ENCODE measurements around the gene LTBP4. TPM values are rescaled to one million over a fixed set of nuclear protein-coding genes. Genes with fewer than 3 reads are reported as not detected.
"Not testable (repeated sequence)": the region's sequence is repeated elsewhere in the genome, so short reads cannot be mapped to it uniquely, and the experiment has no call there.

The LTBP4 gene
- total RNA-seq, 1 donor from 2014 or later, result 41.6 TPM

DNA sequence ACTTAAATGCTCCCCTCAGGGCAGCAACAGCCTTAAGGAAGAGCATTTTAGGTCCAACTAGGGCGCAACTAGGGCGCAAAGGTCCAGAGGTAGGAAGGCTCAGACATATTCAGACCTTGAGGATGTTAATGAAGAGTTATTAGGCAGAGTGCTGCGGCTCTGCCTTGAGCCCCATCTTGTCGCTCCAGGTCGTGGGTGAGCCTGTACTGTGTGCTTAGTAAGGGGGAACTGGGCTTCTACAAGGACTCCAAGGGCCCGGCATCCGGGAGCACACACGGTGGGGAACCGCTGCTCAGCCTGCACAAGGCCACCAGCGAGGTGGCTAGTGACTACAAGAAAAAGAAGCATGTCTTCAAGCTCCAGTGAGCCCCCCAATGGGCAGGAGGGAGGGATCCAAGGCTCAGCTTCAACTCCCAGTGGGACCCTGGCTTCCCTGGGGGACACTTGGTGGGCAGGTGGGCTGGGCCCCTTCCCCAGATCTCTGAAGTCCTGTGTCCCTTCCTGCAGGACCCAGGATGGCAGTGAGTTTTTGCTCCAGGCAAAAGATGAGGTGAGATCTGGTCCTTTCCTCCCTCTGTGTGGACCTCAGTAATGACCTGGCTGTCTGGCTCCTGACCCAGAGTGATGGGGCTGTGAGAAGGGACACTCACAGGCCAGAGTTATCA lies 29.2 kb upstream of the LTBP4 start:
- ATAC-seq, result no peak
- no peak for DNase-seq (ENCODE audit: low spot score)

- DNase-seq (ENCODE audit: low spot score) (no peak), ATAC-seq (no peak)
These were observed 25.8 kb upstream of the LTBP4 start for GRCh38 chr19:40575326-40575725.

DNA sequence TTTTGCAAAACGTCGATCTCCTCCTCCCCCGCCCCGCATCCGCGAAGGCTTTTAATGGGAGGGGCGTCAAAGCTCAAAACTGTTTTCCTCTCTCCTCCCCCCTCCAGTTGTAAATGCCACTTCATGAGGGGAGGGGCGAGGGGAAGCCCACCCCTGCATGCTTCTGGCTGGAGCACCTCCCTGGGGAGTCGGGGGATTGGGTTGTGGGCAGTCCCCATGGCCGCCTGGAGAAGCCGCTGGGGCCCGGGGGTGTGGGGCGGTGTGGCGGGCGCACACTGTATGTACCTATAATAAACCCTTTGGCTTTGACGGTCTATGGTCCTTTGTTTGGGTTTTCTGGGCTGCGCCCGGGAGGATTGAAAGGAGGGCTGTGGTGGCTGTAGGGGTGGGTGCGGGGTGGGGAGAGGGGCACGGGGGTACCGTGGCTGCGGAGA lies 25.0 kb upstream of the LTBP4 start:
- no peak for DNase-seq (ENCODE audit: low spot score)
- no peak for ATAC-seq

- peak; percentile 95 for DNase-seq (ENCODE audit: low spot score)
- ATAC-seq, result peak; percentile 99
These were observed 24.4 kb upstream of the LTBP4 start, which contains the start of gene SHKBP1 for GRCh38 chr19:40576585-40577451. Gene SHKBP1 (plus strand): TSS chr19:40576873. CDS start chr19:40576900, 27 bp downstream.

- ATAC-seq (no peak), DNase-seq (ENCODE audit: low spot score) (no peak)
These were observed 22.7 kb upstream of the LTBP4 start for GRCh38 chr19:40578442-40578908.

DNA sequence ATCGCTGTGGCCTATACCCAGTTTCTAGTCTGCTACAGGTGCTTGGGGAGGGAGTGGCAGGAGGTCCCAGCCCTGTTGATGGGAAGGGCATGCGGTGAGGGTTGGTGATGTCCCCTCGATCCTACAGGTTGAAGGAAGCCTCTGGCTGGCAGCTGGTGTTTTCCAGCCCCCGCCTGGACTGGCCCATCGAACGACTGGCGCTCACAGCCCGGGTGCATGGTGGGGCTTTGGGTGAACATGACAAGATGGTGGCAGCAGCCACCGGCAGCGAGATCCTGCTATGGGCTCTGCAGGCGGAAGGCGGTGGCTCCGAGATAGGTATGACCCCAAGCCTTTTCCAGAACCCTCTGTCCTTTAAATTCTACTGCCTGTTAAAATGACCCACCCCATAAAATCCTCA lies 20.6 kb upstream of the LTBP4 start:
- no peak for ATAC-seq
- DNase-seq (ENCODE audit: low spot score), result no peak

DNA sequence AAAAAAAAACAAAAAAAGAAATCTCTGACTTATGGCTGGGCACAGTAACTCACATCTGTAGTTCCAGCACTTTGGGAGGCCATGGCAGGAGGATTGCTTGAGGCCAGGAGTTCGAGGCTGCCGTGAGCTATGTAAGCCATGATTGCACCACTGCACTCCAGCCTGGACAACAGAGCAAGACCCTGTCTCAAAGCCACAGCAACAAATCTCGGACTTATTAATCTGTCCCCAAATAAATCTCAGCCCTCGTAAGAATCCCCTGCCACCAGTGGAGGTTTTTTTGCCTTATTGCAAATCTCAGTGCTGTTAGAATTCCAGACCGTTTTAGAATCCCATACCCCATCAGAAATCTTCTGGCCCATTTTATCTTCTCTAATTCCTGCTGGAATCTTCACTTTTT lies 19.6 kb upstream of the LTBP4 start:
- ATAC-seq (no peak), DNase-seq (ENCODE audit: low spot score) (no peak)

DNA sequence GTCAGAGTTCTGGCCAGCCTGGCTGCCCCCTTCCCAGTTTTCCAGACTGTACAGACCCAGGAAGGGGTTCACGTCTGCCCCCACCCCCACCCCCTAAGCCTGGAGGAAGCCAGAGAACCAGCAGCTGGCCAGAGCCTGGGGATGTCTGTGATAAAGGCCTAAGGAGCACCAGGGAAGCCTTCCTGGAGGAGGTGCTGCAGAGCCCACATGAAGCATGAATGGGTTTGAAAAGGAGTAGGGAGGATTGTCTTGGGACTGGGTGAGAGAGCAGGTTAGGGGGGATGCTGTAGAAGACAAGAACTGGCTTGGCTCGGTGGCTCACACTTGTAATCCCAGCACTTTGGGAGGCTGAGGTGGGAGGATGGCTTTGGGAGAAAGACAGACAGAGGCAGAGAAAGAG lies 18.7 kb upstream of the LTBP4 start:
- no peak for DNase-seq (ENCODE audit: low spot score)
- ATAC-seq, result no peak

- ATAC-seq (no peak), DNase-seq (ENCODE audit: low spot score) (no peak)
These were observed 17.9 kb upstream of the LTBP4 start for GRCh38 chr19:40583283-40583682.

DNA sequence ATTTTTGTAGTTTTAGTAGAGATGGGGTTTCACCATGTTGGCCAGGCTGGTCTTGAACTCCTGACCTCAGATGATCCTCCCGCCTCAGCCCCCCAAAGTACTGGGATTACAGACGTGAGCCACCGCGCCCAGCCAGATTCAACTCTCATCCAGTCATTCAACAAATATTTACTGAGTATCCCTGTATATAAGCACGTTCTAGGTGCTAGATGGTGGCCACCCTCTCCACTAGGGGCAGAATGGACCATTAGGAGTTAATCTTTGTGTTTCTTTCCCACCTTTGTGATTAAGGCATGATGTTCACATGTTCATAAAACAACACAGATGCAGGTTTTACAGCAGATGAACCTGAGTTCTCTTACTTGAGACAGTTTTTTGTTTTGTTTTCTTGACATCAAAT lies 17.2 kb upstream of the LTBP4 start:
- DNase-seq (ENCODE audit: low spot score), result no peak
- ATAC-seq, result no peak

DNA sequence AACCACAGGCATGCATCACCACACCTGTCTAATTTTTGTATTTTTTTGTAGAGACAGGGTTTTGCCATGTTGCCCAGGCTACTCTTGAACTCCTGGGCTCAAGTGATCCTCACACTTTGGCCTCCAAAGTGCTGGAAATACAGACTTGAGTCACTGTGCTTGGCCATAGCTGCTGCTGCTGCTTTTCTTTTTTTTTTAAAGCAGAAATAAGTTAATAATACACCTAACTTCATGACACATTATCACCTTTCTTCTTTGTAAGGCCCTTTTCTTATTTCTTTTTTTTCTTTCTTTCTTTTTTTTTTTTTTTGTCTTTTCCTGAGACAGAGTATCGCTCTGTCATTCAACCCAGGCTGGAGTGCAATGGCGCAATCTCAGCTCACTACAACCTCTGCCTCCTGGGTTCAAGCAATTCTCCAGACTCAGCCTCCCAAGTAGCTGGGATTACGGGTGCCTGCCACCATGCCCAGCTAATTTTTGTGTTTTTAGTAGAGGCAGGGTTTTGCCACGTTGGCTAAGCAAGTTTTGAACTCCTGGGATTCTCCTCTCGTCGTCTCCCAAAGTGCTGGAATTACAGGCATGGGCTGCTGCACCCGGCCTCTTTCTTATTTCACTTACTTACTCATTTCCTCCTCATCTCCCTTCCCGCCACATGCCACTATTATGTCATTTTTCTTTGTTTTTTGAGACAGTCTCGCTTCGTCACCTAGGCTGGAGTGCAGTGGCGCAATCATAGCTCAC lies 15.8 kb upstream of the LTBP4 start:
- no peak for DNase-seq (ENCODE audit: low spot score)

GRCh38 chr19:40585982-40586422 lies 15.2 kb upstream of the LTBP4 start:
- no peak for ATAC-seq
- DNase-seq (ENCODE audit: low spot score), result no peak

More for the DNA sequence above, 15.8 kb upstream of the LTBP4 start:
- no peak for ATAC-seq

GRCh38 chr19:40586611-40587010 lies 14.6 kb upstream of the LTBP4 start:
- ATAC-seq, result no peak
- DNase-seq (ENCODE audit: low spot score), result no peak

DNA sequence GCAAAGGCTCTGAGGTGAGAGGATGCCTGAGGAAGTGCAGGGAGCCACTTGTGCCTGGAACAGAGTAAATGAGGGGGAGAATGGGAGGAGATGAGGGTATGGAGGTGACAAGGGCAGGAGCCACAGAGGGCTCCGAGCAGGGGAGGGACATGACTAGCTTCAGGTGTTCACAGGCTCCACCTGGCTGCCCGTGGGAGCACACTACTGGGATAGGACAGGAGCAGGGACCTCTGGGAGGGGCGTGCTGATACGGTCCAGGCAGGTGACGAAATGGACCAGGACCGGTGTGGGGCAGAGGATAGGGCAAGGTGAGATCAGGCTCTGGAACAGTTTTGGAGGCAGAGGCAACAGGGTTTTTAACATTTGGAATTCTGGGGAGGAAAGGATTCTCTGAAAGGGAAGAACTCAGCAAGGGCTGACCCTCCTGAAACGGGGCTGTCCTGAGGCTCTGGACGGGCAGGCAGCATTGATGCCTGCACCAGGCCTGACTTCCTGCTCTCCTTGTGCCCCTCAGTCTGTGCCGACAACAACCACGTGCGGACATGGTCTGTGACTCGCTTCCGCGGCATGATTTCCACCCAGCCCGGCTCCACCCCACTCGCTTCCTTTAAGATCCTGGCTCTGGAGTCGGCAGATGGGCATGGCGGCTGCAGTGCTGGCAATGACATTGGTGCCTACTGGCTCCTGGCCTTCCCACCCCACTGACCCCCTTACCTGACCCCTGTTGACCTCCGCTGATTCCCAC lies 12.9 kb upstream of the LTBP4 start:
- DNase-seq (ENCODE audit: low spot score) (no peak), ATAC-seq (no peak)

- ATAC-seq, result no peak
- no peak for DNase-seq (ENCODE audit: low spot score)
These were observed 12.1 kb upstream of the LTBP4 start for GRCh38 chr19:40588926-40589569.

DNA sequence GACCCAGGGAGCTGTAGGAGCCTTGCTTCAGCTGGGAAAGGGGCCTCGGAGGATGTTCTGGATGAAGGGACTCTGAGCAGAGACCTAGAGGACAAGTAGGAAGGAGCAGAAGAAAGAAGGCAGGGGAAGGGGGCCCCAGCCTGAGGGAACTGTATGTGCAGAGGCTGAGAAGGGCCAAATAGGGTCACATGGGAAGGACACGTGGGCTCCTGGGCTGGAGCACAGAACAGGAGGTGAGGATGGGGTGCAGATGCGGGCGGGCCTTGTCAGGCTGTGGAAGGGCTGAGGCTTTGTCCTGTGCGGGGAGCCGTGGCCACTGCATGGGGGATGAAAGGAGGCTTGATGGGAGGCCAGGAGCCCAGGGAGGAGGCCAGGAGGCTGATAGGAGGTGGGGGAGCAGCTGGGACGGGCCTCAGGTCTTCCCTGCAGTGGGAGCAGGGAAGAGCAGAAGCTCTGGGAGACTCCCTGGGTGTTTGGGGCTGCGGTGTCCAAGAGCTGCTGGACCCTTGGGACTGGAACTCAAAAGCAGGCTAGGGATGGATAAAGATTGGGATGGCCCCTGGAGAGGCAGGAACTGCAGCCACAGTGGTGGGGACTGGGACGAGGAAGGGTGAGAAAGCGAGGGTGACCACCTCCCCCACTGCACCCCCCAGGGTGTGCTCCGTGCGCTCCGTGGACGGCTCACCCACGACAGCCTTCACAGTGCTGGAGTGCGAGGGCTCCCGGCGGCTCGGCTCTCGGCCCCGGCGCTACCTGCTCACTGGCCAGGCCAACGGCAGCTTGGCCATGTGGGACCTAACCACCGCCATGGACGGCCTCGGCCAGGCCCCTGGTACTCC lies 11.4 kb upstream of the LTBP4 start:
- DNase-seq (ENCODE audit: low spot score), result no peak
- ATAC-seq, result no peak

- ATAC-seq (no peak), DNase-seq (ENCODE audit: low spot score) (no peak)
These were observed 10.5 kb upstream of the LTBP4 start for GRCh38 chr19:40590464-40591265.

DNA sequence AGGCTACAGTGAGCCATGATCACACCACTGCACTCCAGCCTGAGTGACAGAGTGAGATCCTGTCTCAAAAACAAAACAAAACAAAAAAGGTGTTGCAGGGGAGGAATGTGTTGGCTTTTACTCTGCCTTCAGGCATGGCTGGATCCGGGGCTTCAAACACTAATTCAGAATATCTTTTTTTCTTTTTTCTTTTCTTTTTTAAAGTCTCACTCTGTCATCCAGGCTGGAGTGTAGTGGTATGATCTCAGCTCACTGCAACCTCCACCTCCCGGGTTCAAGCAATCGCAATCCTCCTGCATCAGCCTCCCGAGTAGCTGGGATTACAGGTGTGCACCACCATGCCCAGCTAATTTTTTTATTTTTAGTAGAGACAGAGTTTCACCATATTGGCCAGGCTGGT lies 9.4 kb upstream of the LTBP4 start:
- ATAC-seq, result not testable (repeated sequence)

More for the DNA sequence above, 9.4 kb upstream of the LTBP4 start:
- DNase-seq (ENCODE audit: low spot score), result not testable (repeated sequence)

All from left lobe of liver (tissue), 2 donors.